Thymus (tissue), 11 donors: Measurements from ENCODE around the gene TRIP13. TPM values are rescaled to one million over a fixed set of nuclear protein-coding genes. Genes with fewer than 3 reads are reported as not detected.
"Not testable (repeated sequence)": the region's sequence is repeated elsewhere in the genome, so short reads cannot be mapped to it uniquely, and the experiment has no call there.

Experiments
- DNase-seq, 9 donors: peaks; one replicate each; pipeline ENCODE4 v3.0.0-alpha.2; 2013; ENCODE audit warnings: low spot score in 9 of 9, low read depth in 6 of 9, missing footprints in 1 of 9
- H3K27ac ChIP-seq, 2 donors: one replicate each; pipeline ENCODE4 v1.5.1; 2013; ENCODE audit warnings: control low read depth in 1 of 2, low read depth in 1 of 2, low read length in 1 of 2, mild to moderate bottlenecking in 1 of 2, moderate library complexity in 1 of 2
- H3K27me3 ChIP-seq, 2 donors: one replicate each; pipeline ENCODE4 v1.5.1; 2013; ENCODE audit warnings: low read length in 1 of 2; ENCODE audit not compliant: control insufficient read depth in 2 of 2, insufficient read depth in 1 of 2
- H3K36me3 ChIP-seq, 2 donors: one replicate each; pipeline ENCODE4 v1.5.1; 2013; ENCODE audit warnings: low read length in 1 of 2, mild to moderate bottlenecking in 1 of 2, moderate library complexity in 1 of 2; ENCODE audit not compliant: control insufficient read depth in 2 of 2, insufficient read depth in 2 of 2
- H3K4me1 ChIP-seq, 2 donors: one replicate each; pipeline ENCODE4 v1.5.1; 2013; ENCODE audit warnings: low read length in 2 of 2; ENCODE audit not compliant: control insufficient read depth in 2 of 2, insufficient read depth in 2 of 2
- H3K4me3 ChIP-seq, 2 donors: one replicate each; pipeline ENCODE4 v1.5.1; 2013; ENCODE audit warnings: low read length in 2 of 2, control low read depth in 1 of 2, mild to moderate bottlenecking in 1 of 2
- H3K9me3 ChIP-seq, 2 donors: one replicate each; pipeline ENCODE4 v1.5.1; 2013; ENCODE audit warnings: low read length in 1 of 2, mild to moderate bottlenecking in 1 of 2; ENCODE audit not compliant: control insufficient read depth in 2 of 2, insufficient read depth in 1 of 2
- WGBS: extraction: QIAGEN DNeasy Blood & Tissue Kit; methylation state at CpG from one replicate; pipeline ENCODE4 v1.1.7; 2013; 5-methylcytosine and 5-hydroxymethylcytosine counted together
- polyA plus RNA-seq: library from polyadenylated mRNA; stranded (reverse); fragments of 200-250 nt; gene quantifications from one replicate; pipeline ENCODE4 v1.2.3, GENCODE V29; 2013
- total RNA-seq: library from RNA; stranded (reverse); fragments of 120-200 nt; gene quantifications from one replicate; pipeline ENCODE4 v1.2.4, GENCODE V29; 2013
- donor health status: healthy.

Gene TRIP13
- total and polyA plus RNA-seq, 2 donors = 2.1 to 12.9 TPM

GRCh38 chr5:878677-879076 lies 14.0 kb upstream of the TRIP13 start:
- Histone ChIP-seq H3K36me3 (peaks cover 71 to 77% of the 10 kb centered on the region in 2 donors), H3K9me3 (peaks cover 0 to 10% of the 10 kb centered on the region in 2 donors)
- not testable (repeated sequence) for H3K4me3 ChIP-seq, H3K27me3 ChIP-seq, H3K4me1 ChIP-seq, H3K27ac ChIP-seq, DNase-seq
- WGBS = no CpG with 5 or more reads among the region's 8 CpGs

- no peak for DNase-seq
- no peak overlapping the region for H3K4me3 ChIP-seq
- H3K36me3 ChIP-seq = peaks cover 75 to 80% of the 10 kb centered on the region in 2 donors
- peaks cover 0 to under 1% of the 10 kb centered on the region in 2 donors for H3K4me1 ChIP-seq
- H3K9me3 ChIP-seq = peaks cover 0 to 10% of the 10 kb centered on the region in 2 donors
- no peak overlapping the region for H3K27ac ChIP-seq
- 97% methylated on average over 35 of the region's 35 CpGs for WGBS
- H3K27me3 ChIP-seq = no peaks in the 10 kb centered on the region
Observed at GRCh38 chr5:880816-881550, 11.7 kb upstream of the TRIP13 start.

GRCh38 chr5:881551-881935 lies 11.1 kb upstream of the TRIP13 start:
- H3K27ac ChIP-seq = no peak overlapping the region
- no peaks in the 10 kb centered on the region for H3K27me3 ChIP-seq
- no peak overlapping the region for H3K4me3 ChIP-seq
- no peak for DNase-seq
- peaks cover 75 to 80% of the 10 kb centered on the region in 2 donors for H3K36me3 ChIP-seq
- WGBS = 98% methylated on average over 12 of the region's 12 CpGs
- H3K4me1 ChIP-seq = peaks cover 0 to 5% of the 10 kb centered on the region in 2 donors
- peaks cover 0 to 10% of the 10 kb centered on the region in 2 donors for H3K9me3 ChIP-seq

GRCh38 chr5:882253-883183 lies 10.2 kb upstream of the TRIP13 start:
- Histone ChIP-seq H3K27ac (no peak overlapping the region), H3K4me1 (peaks cover 0 to 15% of the 10 kb centered on the region in 2 donors), H3K36me3 (peaks cover 75 to 80% of the 10 kb centered on the region in 2 donors), H3K27me3 (no peaks in the 10 kb centered on the region), H3K4me3 (no peak overlapping the region), H3K9me3 (peaks cover 0 to 10% of the 10 kb centered on the region in 2 donors)
- WGBS = 87% methylated on average over 33 of the region's 33 CpGs
- DNase-seq = no peak

GRCh38 chr5:883475-884181 lies 9.1 kb upstream of the TRIP13 start:
- Histone ChIP-seq H3K9me3 (peaks cover 0 to 10% of the 10 kb centered on the region in 2 donors), H3K4me3 (no peak overlapping the region), H3K27ac (no peak overlapping the region), H3K4me1 (peaks cover 5 to 22% of the 10 kb centered on the region in 2 donors), H3K36me3 (peaks cover 76 to 78% of the 10 kb centered on the region in 2 donors), H3K27me3 (no peaks in the 10 kb centered on the region)
- DNase-seq = no peak
- WGBS = 95% methylated on average over 29 of the region's 29 CpGs

GRCh38 chr5:884345-885126 lies 8.1 kb upstream of the TRIP13 start:
- Histone ChIP-seq H3K4me3 (no peak overlapping the region), H3K27ac (no peak overlapping the region), H3K27me3 (no peaks in the 10 kb centered on the region), H3K36me3 (peaks cover 82 to 84% of the 10 kb centered on the region in 2 donors), H3K9me3 (peaks cover 0 to 10% of the 10 kb centered on the region in 2 donors), H3K4me1 (peaks cover 8 to 26% of the 10 kb centered on the region in 2 donors)
- no peak for DNase-seq
- 97% methylated on average over 16 of the region's 16 CpGs for WGBS

GRCh38 chr5:885127-885442 lies 7.6 kb upstream of the TRIP13 start:
- H3K9me3 ChIP-seq = peaks cover 0 to 10% of the 10 kb centered on the region in 2 donors
- no peaks in the 10 kb centered on the region for H3K27me3 ChIP-seq
- peaks cover 8 to 32% of the 10 kb centered on the region in 2 donors for H3K4me1 ChIP-seq
- no peak for DNase-seq
- H3K27ac ChIP-seq = no peak overlapping the region
- H3K4me3 ChIP-seq = no peak overlapping the region
- 97% methylated on average over 18 of the region's 18 CpGs for WGBS
- H3K36me3 ChIP-seq = peaks cover 87 to 90% of the 10 kb centered on the region in 2 donors

- Histone ChIP-seq H3K9me3 (peaks cover 0 to 10% of the 10 kb centered on the region in 2 donors), H3K27ac (no peak overlapping the region), H3K27me3 (no peaks in the 10 kb centered on the region), H3K4me1 (peaks cover 8 to 36% of the 10 kb centered on the region in 2 donors), H3K36me3 (peaks cover 91 to 93% of the 10 kb centered on the region in 2 donors), H3K4me3 (no peak overlapping the region)
- WGBS = 98% methylated on average over 13 of the region's 13 CpGs
- no peak for DNase-seq
Observed at GRCh38 chr5:885529-885928, 7.2 kb upstream of the TRIP13 start.
